SK-N-SH (cell line): ENCODE measurements around the gene NOP16. TPM values are rescaled to one million over a fixed set of nuclear protein-coding genes. Genes with fewer than 3 reads are reported as not detected.
A peak's percentile ranks its signal among the peaks of the same experiment; 100 is the strongest.

Experiments
- CTCF ChIA-PET: fragments of 300-600, 350-600 bp; formaldehyde crosslinking; extraction: SDS; loops from one replicate; lab custom pipeline; 2021; lab: Yijun Ruan, JAX
- POLR2A ChIA-PET: fragments of 350-600 bp; sonication (Branson Sonifier 250); formaldehyde crosslinking; extraction: SDS; loops from one replicate; lab custom pipeline; 2020; ENCODE audit warnings: antibody characterized with exemption, inconsistent platforms; lab: Yijun Ruan, JAX
- DNase-seq: peaks from one replicate; pipeline ENCODE4 v3.0.0; 2012
- H2AFZ ChIP-seq: fragments of 200-600 bp; sonication (generic); 2 replicates; pipeline ENCODE4 v1.8.1; 2016; ENCODE audit warnings: antibody characterized with exemption, mild to moderate bottlenecking, low read depth
- H3F3A ChIP-seq: fragments of 200-600 bp; sonication (generic); replicated peaks from 2 replicates; pipeline ENCODE3; 2016; ENCODE audit warnings: antibody characterized with exemption, mild to moderate bottlenecking; ENCODE audit not compliant: insufficient read depth
- H3K27ac ChIP-seq, 2 experiments: fragments of 200-500 bp in 1 of 2; fragments of 200-600 bp in 1 of 2; sonication (Bioruptor generic) in 1 of 2; sonication (generic), shearing (Covaris generic) in 1 of 2; 2 replicates each; pipeline versions ENCODE4 v1.5.1 to v1.6.1; 2014 to 2016; ENCODE audit warnings: low read depth in 2 of 2, inconsistent platforms in 1 of 2, low read length in 1 of 2, mild to moderate bottlenecking in 1 of 2, mixed read lengths in 1 of 2
- H3K27me3 ChIP-seq: fragments of 200-600 bp; sonication (generic), shearing (Covaris generic); 2 replicates; pipeline ENCODE4 v1.6.1; 2016; ENCODE audit warnings: mixed run types; ENCODE audit not compliant: insufficient read depth
- H3K36me3 ChIP-seq, 2 experiments: fragments of 200-500 bp in 1 of 2; fragments of 200-600 bp in 1 of 2; sonication (Bioruptor generic) in 1 of 2; sonication (generic) in 1 of 2; replicated peaks in 1 of 2; 2 replicates each; pipeline versions ENCODE3 to v1.5.1; 2014 to 2016; ENCODE audit warnings: low read length in 1 of 2, mild to moderate bottlenecking in 1 of 2; ENCODE audit not compliant: insufficient read depth in 2 of 2, control insufficient read depth in 1 of 2
- H3K4me1 ChIP-seq, 2 experiments: fragments of 200-500 bp in 1 of 2; fragments of 200-600 bp in 1 of 2; sonication (Bioruptor generic) in 1 of 2; sonication (generic), shearing (Covaris generic) in 1 of 2; 2 replicates each; pipeline versions ENCODE4 v1.5.1 to v1.6.1; 2014 to 2016; ENCODE audit warnings: low read depth in 1 of 2, low read length in 1 of 2, mixed run types in 1 of 2; ENCODE audit not compliant: insufficient read depth in 2 of 2, control insufficient read depth in 1 of 2
- H3K4me2 ChIP-seq: fragments of 200-600 bp; sonication (generic), shearing (Covaris generic); 2 replicates; pipeline ENCODE4 v1.6.1; 2017; ENCODE audit warnings: mixed run types
- H3K4me3 ChIP-seq, 2 experiments: fragments of 200-500 bp in 1 of 2; fragments of 200-600 bp in 1 of 2; sonication (Bioruptor generic) in 1 of 2; sonication (generic), shearing (Covaris generic) in 1 of 2; 2 replicates each; pipeline versions ENCODE4 v1.5.1 to v1.8.1; 2014 to 2016; ENCODE audit warnings: low read depth in 2 of 2, inconsistent platforms in 1 of 2, low read length in 1 of 2, mild to moderate bottlenecking in 1 of 2, mixed read lengths in 1 of 2, moderate library complexity in 1 of 2
- H3K79me2 ChIP-seq: fragments of 200-600 bp; sonication (generic); 2 replicates; pipeline ENCODE4 v1.8.1; 2017; ENCODE audit warnings: mild to moderate bottlenecking; ENCODE audit not compliant: insufficient read depth
- H3K9ac ChIP-seq: fragments of 200-600 bp; sonication (generic); 2 replicates; pipeline ENCODE4 v1.6.1; 2017; ENCODE audit warnings: mixed run types
- H3K9me2 ChIP-seq: fragments of 200-600 bp; sonication (generic); 2 replicates; pipeline ENCODE4 v1.6.1; 2017; ENCODE audit warnings: mixed run types
- H3K9me3 ChIP-seq: fragments of 200-600 bp; sonication (generic); 2 replicates; pipeline ENCODE4 v1.6.1; 2017; ENCODE audit warnings: mixed run types, mild to moderate bottlenecking, moderate library complexity
- H4K20me1 ChIP-seq: fragments of 200-600 bp; sonication (generic); 2 replicates; pipeline ENCODE4 v1.6.1; 2017; ENCODE audit warnings: mild to moderate bottlenecking, mixed run types; ENCODE audit not compliant: insufficient read depth
- CHD2 ChIP-seq: fragments of 150-350 bp; IDR thresholded peaks from 2 replicates; pipeline ENCODE4 v1.6.1; 2018; ENCODE audit warnings: low read length; ENCODE audit not compliant: partially characterized antibody
- CTCF ChIP-seq: fragments of 200-600 bp; sonication (generic); IDR thresholded peaks from 2 replicates; pipeline ENCODE4 v1.6.1; 2017; ENCODE audit warnings: antibody characterized with exemption, mild to moderate bottlenecking, moderate library complexity
- FOXM1 ChIP-seq: IDR thresholded peaks from 2 replicates; pipeline ENCODE4 v1.4.0; 2012; ENCODE audit warnings: low read depth, mild to moderate bottlenecking
- GABPA ChIP-seq: IDR thresholded peaks from 2 replicates; pipeline ENCODE4 v1.4.0; 2012; ENCODE audit warnings: low read depth, mild to moderate bottlenecking
- MAX ChIP-seq: IDR thresholded peaks from 2 replicates; pipeline ENCODE4 v1.4.0; 2012; ENCODE audit warnings: low read depth
- MXI1 ChIP-seq: IDR thresholded peaks from 2 replicates; pipeline ENCODE4 v1.6.1; 2012; ENCODE audit warnings: mild to moderate bottlenecking, low read depth, low read length, improper control_type of control experiment
- NRF1 ChIP-seq: IDR thresholded peaks from 2 replicates; pipeline ENCODE4 v1.6.1; 2012; ENCODE audit warnings: low read depth, mild to moderate bottlenecking, low read length
- POLR2AphosphoS5 ChIP-seq: IDR thresholded peaks from 2 replicates; pipeline ENCODE4 v1.6.1; 2012; ENCODE audit warnings: low read depth, low read length
- SIN3A ChIP-seq: IDR thresholded peaks from 2 replicates; pipeline ENCODE4 v1.6.1; 2012; ENCODE audit warnings: low read depth, mild to moderate bottlenecking, low read length, moderate library complexity, borderline replicate concordance
- SMC3 ChIP-seq: IDR thresholded peaks from 2 replicates; pipeline ENCODE4 v1.6.1; 2012; ENCODE audit warnings: low read depth, low read length, improper control_type of control experiment
- TCF12 ChIP-seq: IDR thresholded peaks from 2 replicates; pipeline ENCODE4 v1.4.0; 2012
- TEAD4 ChIP-seq: IDR thresholded peaks from 2 replicates; pipeline ENCODE4 v1.4.0; 2012; ENCODE audit warnings: mild to moderate bottlenecking, borderline replicate concordance; ENCODE audit not compliant: insufficient read depth
- ZBTB33 ChIP-seq: IDR thresholded peaks from 2 replicates; pipeline ENCODE4 v1.4.0; 2012; ENCODE audit warnings: low read depth, borderline replicate concordance
- WGBS: methylation state at CpG from one replicate; pipeline ENCODE4 v1.1.6; 2017; ENCODE audit warnings: low lambda C conversion rate; 5-methylcytosine and 5-hydroxymethylcytosine counted together
- polyA plus RNA-seq, 3 experiments: library from polyadenylated mRNA; depleted of rRNA; stranded (reverse); fragments of >200 nt; gene quantifications; 2 replicates each; pipeline ENCODE4 v1.2.3, GENCODE V29; 2012

Gene NOP16
- polyA plus RNA-seq, 1 of the 3 experiments (the other 2 are of a cell fraction), result 158 TPM

GRCh38 chr5:176366232-176366894 lies 22.0 kb downstream of the NOP16 start:
- Histone ChIP-seq H3K27ac (peak overlapping the region in 1 of 2 experiments; percentile 80; a peak in 3 of 4 replicates), H3K4me1 (peaks cover 0 to 16% of the 10 kb centered on the region in 2 experiments; a peak in 1 of 4 replicates), H3K79me2 (peaks cover 2% of the 10 kb centered on the region; the same call in 1 of the 2 replicates), H3K4me2 (peak overlapping the region; percentile 98), H3K4me3 (peak overlapping the region; percentile 70 to 87), H4K20me1 (no peaks in the 10 kb centered on the region), H3K9me3 (no peaks in the 10 kb centered on the region), H3F3A (peaks cover 3% of the 10 kb centered on the region), H3K27me3 (no peaks in the 10 kb centered on the region), H3K36me3 (peaks cover 4 to 20% of the 10 kb centered on the region in 2 experiments), H3K9ac (peak overlapping the region; percentile 75), H2AFZ (peak overlapping the region; percentile 97; the same call in 1 of the 2 replicates), H3K9me2 (no peaks in the 10 kb centered on the region)
- POLR2A ChIA-PET, result interaction anchor here (0.5 to 0.7 kb wide), 2 partner anchors 17 to 171 kb away, joined by 3 read pairs; partner anchors contain the start of gene RNF44
- CTCF ChIA-PET, result no interaction called here
- no peak for DNase-seq
- no peak for TF ChIP-seq FOXM1
- TF ChIP-seq CHD2, result no peak
- no peak for TF ChIP-seq GABPA
- TF ChIP-seq CTCF, result no peak
- TF ChIP-seq POLR2AphosphoS5, result no peak
- TF ChIP-seq, all 33 proteins: peak for 0
- 62% methylated on average over 29 of the region's 38 CpGs for WGBS

- Histone ChIP-seq H3K27me3 (no peaks in the 10 kb centered on the region), H3K27ac (peak within 1 kb of the TSS; percentile 42 to 80; a peak in 3 of 4 replicates), H3K9me3 (no peaks in the 10 kb centered on the region), H3K4me2 (peak within 1 kb of the TSS; percentile 98), H3K4me3 (peak within 1 kb of the TSS; percentile 70 to 87), H3K36me3 (peaks cover 4 to 18% of the 10 kb centered on the region in 2 experiments), H3F3A (peaks cover 3% of the 10 kb centered on the region), H3K9ac (peak within 1 kb of the TSS; percentile 75), H3K9me2 (no peaks in the 10 kb centered on the region), H3K4me1 (peaks cover 0 to 16% of the 10 kb centered on the region in 2 experiments; a peak in 1 of 4 replicates), H4K20me1 (no peaks in the 10 kb centered on the region), H2AFZ (peak within 1 kb of the TSS; percentile 97), H3K79me2 (peaks cover 10% of the 10 kb centered on the region)
- 0 out of 2 replicates have a peak, but pooled peaks have one; percentile 57 for TF ChIP-seq ZBTB33
- TF ChIP-seq NRF1, result peak; percentile 80
- no peak for TF ChIP-seq TCF12
- 0 out of 2 replicates have a peak, but pooled peaks have one; percentile 28 for TF ChIP-seq SIN3A
- TF ChIP-seq MXI1, result peak; percentile 95
- peak; percentile 60 for TF ChIP-seq CHD2
- TF ChIP-seq TEAD4, result no peak
- TF ChIP-seq SMC3, result no peak
- TF ChIP-seq MAX, result peak; percentile 74
- DNase-seq, result peak; percentile 96
- POLR2A ChIA-PET, result interaction anchor here (0.7 kb wide), 1 partner anchor 172 kb away, joined by 3 read pairs; the partner anchor contains the start of gene RNF44
- CTCF ChIA-PET, result no interaction called here
- WGBS, result 17% methylated on average over 26 of the region's 108 CpGs
Observed at GRCh38 chr5:176365351-176366231, 22.8 kb downstream of the NOP16 start, which contains the start of gene ARL10. TSS of gene ARL10 (plus strand) at chr5:176365487. CDS start at chr5:176365564, 77 bp downstream.
